GM21528 (cell line): ENCODE data around the gene PTPRM.

Source experiments
- ATAC-seq: cut with Tn5 transposase; IDR thresholded peaks from one replicate; pipeline ENCODE4 v1.9.1; 2021; ENCODE audit warnings: mild to moderate bottlenecking, moderate library complexity; ENCODE audit not compliant: unreplicated experiment, low FRiP score

Gene PTPRM

GRCh38 chr18:7663366-7664312 lies 96.5 kb downstream of the PTPRM start:
- ATAC-seq = no peak

DNA sequence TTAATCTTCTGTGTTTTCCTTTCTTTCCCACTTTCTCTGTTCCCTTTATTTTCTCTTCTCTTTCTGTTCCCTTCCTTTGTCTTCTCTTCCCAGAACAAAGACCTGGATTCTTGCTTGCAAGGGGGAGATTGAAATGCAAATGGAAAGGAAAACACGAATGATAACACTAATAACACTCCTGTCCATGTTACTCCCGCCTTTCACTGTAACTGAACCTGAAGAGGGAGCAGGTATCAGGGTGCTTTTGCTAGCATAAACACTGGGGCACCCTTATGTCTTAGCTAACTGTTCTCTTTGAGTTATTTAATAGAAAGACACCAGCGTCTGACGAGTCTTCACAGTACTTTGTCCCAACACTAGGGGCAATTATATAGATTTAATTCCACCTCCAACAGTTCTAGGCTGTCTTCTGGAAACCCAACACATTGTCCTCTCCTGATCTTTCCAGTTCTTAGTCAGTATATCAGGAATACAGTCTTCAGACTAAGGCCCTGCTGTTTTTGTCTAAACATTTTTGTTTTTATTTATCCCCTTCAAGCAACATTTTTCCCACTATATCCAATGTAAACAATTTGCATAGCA lies 99.2 kb downstream of the PTPRM start:
- ATAC-seq = no peak

GRCh38 chr18:7668392-7668791 lies 101.3 kb downstream of the PTPRM start:
- ATAC-seq = no peak

DNA sequence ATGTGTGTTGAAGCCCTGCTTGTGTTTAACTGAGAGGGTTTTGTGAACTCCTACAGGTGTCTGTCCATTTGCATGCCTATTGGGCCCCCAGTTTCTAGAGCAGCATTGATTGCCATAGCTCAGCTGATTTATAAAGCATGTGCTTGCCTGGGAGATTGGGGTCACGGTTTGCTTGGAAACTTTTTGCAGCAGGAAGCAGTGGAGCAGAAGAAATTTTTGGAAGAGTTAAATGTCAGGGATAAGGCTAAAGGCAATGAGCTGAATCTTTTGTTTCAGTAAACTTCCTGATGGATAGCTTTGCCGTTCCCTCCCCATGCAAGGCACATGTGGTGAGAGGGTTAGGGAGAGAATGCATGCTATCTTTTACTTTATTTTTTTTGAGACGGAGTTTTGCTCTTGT lies 102.2 kb downstream of the PTPRM start:
- no peak for ATAC-seq

GRCh38 chr18:7671105-7671504 lies 104.0 kb downstream of the PTPRM start:
- no peak for ATAC-seq

- no peak for ATAC-seq
Measured at GRCh38 chr18:7676253-7676873, 109.2 kb downstream of the PTPRM start.

GRCh38 chr18:7677001-7677400 lies 109.9 kb downstream of the PTPRM start:
- no peak for ATAC-seq

- ATAC-seq = no peak
Measured at GRCh38 chr18:7677424-7677823, 110.3 kb downstream of the PTPRM start.

GRCh38 chr18:7678389-7678788 lies 111.3 kb downstream of the PTPRM start:
- no peak for ATAC-seq

DNA sequence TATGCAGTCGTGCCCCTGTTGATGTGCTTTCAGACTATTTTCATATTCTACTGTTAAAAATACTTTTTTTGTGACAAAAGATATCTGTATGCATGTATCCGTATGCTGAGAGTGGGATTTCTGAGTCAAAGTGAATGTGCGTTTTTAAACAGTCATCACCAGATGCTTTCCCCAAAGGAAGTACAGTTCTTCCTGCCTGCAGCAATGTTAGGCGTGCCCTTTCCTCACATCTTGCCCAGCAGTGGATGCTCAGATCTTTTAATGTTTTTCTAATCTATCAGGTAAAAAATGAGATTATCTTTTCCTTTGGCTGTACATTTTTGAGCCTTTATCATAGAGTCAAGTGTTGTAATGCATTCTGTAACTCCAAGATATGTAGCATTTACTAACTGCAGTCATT lies 111.7 kb downstream of the PTPRM start:
- no peak for ATAC-seq

DNA sequence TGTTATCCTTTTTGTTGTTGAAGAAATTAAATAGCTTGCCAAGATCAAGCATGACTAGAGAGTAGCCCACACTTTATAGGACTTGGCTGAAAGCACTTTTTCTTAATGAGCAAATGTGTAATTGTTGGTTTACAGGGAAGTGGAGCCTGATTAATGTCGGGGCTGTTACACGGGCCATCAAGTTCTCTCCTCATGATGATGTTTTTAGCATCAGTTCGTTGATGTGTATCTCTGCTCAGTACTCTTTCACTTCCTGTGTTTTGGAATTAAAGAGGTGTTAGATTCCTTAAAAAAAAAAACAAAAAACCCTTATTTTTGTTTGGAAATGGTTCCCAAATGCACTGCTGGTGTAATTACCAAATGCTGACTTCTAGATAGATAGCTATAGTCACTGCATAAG lies 114.2 kb downstream of the PTPRM start:
- no peak for ATAC-seq

DNA sequence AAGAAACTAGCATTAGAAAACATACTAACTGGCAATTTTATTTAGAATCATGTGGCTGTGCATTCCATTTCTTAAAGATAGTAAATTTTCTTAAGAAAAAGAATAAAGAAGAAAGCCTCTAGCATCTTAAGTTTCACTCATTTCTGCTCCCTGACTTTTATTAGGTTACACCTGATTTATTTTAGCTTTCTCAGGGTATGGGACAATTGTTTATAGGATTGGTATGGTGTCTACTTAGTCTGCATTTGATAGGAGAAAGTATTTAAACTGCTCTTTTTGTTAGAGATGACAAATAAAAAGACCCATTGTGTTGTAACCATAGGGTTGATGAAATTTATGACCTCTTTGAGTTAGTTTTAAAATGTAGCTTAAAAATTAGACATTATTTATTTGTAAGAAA lies 115.2 kb downstream of the PTPRM start:
- no peak for ATAC-seq

DNA sequence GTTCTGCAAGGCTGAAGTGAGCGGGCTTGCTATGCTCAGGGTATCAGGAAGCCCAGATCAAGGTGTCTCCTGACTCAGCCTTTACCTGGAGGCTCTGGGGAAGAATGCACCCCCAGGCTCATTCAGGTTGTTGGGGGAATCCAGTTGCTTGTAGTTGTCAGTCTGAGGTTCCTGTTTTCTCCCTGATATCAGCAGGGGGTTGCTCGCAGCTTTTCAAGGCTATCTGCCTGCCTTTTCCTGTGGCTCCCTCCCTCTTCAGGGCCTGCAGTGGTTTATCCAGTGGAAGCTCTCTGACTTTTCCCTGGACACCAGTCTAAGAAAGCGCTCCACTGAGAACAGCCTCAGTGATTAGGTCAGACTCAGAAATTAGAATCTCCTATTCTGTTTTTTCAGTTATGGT lies 116.6 kb downstream of the PTPRM start:
- no peak for ATAC-seq

GRCh38 chr18:7684357-7684756 lies 117.2 kb downstream of the PTPRM start:
- ATAC-seq = no peak

DNA sequence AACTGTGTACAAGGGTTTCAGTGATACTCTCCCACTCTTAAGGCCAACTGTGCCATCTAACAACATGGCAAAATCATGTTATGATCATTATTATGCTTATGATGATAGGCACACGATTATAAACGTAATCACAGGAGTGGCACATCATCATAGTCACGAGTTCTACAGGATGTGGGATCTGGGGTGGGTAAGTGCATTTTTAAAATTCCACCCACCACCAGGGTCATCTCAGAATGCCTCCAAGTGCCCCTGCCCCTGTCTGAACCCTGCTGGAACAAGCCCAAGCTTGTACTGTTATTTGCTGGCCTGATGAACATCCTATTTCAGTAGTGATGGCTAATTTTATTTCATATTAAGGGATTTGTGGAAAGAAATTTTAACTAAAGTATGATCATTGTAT lies 117.8 kb downstream of the PTPRM start:
- ATAC-seq = no peak

DNA sequence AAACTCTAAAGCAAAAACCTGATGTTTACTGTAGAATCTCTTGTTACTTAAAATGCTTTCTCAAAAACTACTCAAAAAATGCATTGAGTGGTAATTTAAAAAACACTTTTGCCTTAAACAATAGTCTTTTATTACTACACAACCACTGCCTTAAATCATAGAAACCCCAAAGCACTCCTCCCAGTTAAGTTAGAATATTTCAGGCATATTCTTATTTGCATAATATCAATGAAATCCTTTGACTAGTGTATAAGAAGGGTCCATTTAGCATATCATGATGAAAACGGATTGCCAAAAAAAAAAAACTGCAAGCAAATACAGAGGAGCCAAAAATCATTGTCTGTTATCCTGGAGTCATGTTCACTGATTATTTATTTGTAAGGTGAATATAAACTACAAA lies 119.2 kb downstream of the PTPRM start:
- ATAC-seq = no peak

GRCh38 chr18:7688580-7688979 lies 121.5 kb downstream of the PTPRM start:
- no peak for ATAC-seq

- no peak for ATAC-seq
Measured at GRCh38 chr18:7691206-7691605, 124.1 kb downstream of the PTPRM start.

DNA sequence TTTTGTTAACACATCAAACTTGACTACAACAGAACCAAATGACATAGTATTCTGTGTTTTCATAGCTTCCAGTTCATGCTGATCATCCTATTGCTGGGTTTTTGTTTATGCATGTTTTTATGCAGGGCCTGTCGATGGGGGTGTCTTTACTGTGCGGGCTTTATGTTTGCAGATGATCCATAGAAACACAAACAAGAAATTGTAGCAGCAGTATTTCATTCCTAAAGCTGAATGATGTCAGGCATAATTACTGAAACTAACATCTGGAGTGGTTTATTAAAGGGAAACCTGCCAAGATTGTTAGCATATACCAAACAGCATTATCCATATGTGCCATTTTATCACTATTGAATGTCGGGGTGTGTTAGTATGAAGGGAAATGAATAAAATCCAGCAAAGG lies 129.7 kb downstream of the PTPRM start:
- ATAC-seq = no peak

DNA sequence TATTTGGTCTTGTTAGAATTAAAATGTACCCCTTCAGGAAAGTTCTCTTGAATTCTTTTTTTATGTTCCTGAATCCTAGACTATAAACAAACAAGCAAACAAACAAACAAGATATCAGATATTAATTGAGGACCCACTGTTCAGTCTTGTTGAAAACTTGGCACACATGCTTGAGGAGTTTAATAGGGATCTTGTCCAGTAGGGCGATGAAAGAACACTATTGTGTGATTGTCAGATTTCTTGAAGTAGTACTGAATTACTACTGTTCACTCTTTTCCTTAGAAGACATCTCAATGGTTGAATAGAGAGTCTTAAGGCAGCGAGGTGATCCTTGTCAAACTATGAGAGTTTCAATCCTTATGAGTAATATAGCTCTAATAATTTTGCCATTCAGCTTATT lies 130.2 kb downstream of the PTPRM start:
- ATAC-seq = no peak

DNA sequence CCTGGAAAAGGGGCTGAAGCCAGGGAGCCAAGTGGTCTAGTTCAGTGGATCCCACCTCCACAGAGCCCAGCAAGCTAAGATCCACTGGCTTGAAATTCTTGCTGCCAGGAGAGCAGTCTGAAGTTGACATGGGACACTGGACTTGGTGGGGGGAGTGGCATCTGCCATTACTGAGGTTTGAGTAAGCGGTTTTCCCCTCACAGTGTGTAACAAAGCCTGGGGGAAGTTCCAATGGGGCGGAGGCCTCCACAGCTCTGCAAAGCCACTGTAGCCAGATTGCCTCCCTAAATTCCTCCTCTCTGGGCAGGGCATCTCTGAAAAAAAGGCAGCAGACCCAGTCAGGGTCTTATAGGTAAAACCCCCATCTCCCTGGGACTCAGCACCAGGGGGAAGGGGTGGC lies 144.4 kb downstream of the PTPRM start:
- ATAC-seq = no peak

GRCh38 chr18:7720395-7720794 lies 153.3 kb downstream of the PTPRM start:
- no peak for ATAC-seq
